Endothelial cell of umbilical vein (primary cell): ENCODE measurements around the gene CAAP1.

Experiments used
- CTCF ChIP-seq, 2 donors: IDR thresholded peaks; 1 replicate in 1 of 2; 2 replicates in 1 of 2; pipeline ENCODE4 v1.5.1; 2011; ENCODE audit warnings: low read length in 2 of 2, mild to moderate bottlenecking in 2 of 2, moderate library complexity in 2 of 2, control low read depth in 1 of 2, inconsistent platforms in 1 of 2, low read depth in 1 of 2; ENCODE audit not compliant: insufficient read depth in 1 of 2; ENCODE audit errors: extremely low read depth in 1 of 2
- POLR2AphosphoS5 ChIP-seq: IDR thresholded peaks from 2 replicates; pipeline ENCODE4 v1.6.1; 2012; ENCODE audit warnings: low read depth, mild to moderate bottlenecking, control low read depth, low read length, moderate library complexity; ENCODE audit not compliant: insufficient read depth

GRCh38 chr9:26882154-26882553 is 10.4 kb downstream of the CAAP1 start:
- no peak for TF ChIP-seq CTCF (IDR thresholded peaks at IDR 0.05; ENCODE audit: extremely low read depth in 1 of 2, insufficient read depth in 1 of 2, low read depth in 1 of 2, low read length in 2 of 2)
- no peak for TF ChIP-seq POLR2AphosphoS5
